ENCODE results near the gene TFEB. TPM values are rescaled to one million over a fixed set of nuclear protein-coding genes. Genes with fewer than 3 reads are reported as not detected.

Gene TFEB
- total and polyA plus RNA-seq, 2 of the 8 experiments (the other 6 are each of a cell fraction or from before 2014, with no cell fraction given): 2.3 to 6.7 TPM

DNA sequence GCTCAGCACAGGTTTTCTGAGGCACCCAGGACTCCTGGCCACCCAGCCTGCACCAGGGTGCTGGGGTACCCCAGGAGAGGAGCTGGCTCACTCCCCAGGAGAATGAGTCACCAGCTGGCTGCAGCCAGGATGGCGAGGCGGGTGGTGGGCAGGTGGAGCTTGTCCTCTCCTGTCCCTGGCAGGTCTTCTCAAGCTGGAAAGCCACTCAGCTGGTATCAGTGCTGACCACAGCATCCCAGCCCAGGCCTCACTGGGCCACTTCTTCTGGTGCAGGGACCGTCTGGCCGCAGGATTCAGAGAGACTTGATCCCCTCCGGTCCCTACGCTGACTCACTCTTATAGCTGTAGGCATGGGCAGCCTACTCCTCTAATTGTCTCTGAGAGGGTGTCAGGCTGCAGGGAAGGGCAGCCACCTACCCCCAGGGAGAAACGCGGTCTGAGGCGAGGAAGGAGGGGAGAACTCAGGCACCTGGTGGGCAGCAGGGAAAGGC lies 22.2 kb downstream of the TFEB start (continued):
- TF ChIP-seq, protein P1, sequence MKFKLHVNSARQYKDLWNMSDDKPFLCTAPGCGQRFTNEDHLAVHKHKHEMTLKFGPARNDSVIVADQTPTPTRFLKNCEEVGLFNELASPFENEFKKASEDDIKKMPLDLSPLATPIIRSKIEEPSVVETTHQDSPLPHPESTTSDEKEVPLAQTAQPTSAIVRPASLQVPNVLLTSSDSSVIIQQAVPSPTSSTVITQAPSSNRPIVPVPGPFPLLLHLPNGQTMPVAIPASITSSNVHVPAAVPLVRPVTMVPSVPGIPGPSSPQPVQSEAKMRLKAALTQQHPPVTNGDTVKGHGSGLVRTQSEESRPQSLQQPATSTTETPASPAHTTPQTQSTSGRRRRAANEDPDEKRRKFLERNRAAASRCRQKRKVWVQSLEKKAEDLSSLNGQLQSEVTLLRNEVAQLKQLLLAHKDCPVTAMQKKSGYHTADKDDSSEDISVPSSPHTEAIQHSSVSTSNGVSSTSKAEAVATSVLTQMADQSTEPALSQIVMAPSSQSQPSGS (IDR thresholded peaks at IDR 0.05; ENCODE audit: low read length): no peak
- TF ChIP-seq SP1 (IDR thresholded peaks at IDR 0.05; ENCODE audit: low read depth, low read length) (no peak), RBBP5 (IDR thresholded peaks at IDR 0.05; ENCODE audit: borderline replicate concordance, low read depth, low read length) (no peak), GABPA (IDR thresholded peaks at IDR 0.05; ENCODE audit: borderline replicate concordance, insufficient read depth, low read length) (no peak), YY1 (IDR thresholded peaks at IDR 0.05; ENCODE audit: low read depth, low read length) (no peak), CTBP2 (IDR thresholded peaks at IDR 0.05; ENCODE audit: borderline replicate concordance, insufficient read depth, insufficient read length, low read length) (no peak), CHD1 (IDR thresholded peaks at IDR 0.05; ENCODE audit: low read depth, low read length) (no peak)
